Peyer's patch (tissue), 4 donors: ENCODE data around the gene TSG101.

Source experiments
- POLR2A ChIP-seq, 2 donors: fragments of 450-650 bp; IDR thresholded peaks; one replicate each; pipeline ENCODE4 v1.5.1; 2017; ENCODE audit warnings: antibody characterized with exemption in 2 of 2, mild to moderate bottlenecking in 2 of 2, moderate library complexity in 2 of 2
- TF ChIP-seq, protein P1 (sequence below), 6 experiments: fragments of 450-650 bp in 4 of 6; fragments of 200-600 bp in 2 of 6; sonication (generic) in 1 of 6; IDR thresholded peaks; one replicate each; pipeline ENCODE4 v1.5.1; 2017 to 2019; ENCODE audit warnings: antibody characterized with exemption in 6 of 6, mild to moderate bottlenecking in 3 of 6, moderate library complexity in 1 of 6

DNA sequence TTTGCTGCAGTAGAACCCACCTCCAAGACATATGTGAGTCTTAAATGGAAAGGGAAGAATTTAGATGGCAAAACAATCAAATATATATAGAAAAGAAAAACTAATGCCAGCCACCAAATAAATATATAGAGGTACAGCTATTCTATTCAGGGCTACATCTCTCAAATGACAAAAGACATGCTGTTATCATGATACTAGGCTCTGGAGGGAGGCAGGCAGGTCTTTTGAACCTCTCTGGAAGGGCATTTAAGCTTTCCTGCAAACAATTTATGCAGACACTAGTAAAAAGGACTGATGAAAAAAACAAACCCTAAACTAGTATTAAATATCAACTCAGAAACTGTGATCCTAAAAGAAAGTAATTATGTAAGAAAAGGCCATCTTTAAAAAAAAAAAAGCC, 37.4 kb upstream of the TSG101 start:
- TF ChIP-seq POLR2A (IDR thresholded peaks at IDR 0.05), result no peak
- TF ChIP-seq, protein P1, sequence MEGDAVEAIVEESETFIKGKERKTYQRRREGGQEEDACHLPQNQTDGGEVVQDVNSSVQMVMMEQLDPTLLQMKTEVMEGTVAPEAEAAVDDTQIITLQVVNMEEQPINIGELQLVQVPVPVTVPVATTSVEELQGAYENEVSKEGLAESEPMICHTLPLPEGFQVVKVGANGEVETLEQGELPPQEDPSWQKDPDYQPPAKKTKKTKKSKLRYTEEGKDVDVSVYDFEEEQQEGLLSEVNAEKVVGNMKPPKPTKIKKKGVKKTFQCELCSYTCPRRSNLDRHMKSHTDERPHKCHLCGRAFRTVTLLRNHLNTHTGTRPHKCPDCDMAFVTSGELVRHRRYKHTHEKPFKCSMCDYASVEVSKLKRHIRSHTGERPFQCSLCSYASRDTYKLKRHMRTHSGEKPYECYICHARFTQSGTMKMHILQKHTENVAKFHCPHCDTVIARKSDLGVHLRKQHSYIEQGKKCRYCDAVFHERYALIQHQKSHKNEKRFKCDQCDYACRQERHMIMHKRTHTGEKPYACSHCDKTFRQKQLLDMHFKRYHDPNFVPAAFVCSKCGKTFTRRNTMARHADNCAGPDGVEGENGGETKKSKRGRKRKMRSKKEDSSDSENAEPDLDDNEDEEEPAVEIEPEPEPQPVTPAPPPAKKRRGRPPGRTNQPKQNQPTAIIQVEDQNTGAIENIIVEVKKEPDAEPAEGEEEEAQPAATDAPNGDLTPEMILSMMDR (IDR thresholded peaks at IDR 0.05), result no peak
